ENCODE results near the gene KCNK7. TPM values are rescaled to one million over a fixed set of nuclear protein-coding genes. Genes with fewer than 3 reads are reported as not detected.

The KCNK7 gene
- total RNA-seq, 1 experiment from 2014 or later = 0.58 TPM

GRCh38 chr11:65572356-65573051 is 23.1 kb downstream of the KCNK7 start, which contains the start of gene FAM89B:
FAM89B (plus strand) TSS chr11:65572538; CDS start chr11:65572670, 132 bp downstream.
- Histone ChIP-seq H3K4me2 (ENCODE audit: low read length) (peak within 1 kb of the TSS; percentile 93), H3K27ac (ENCODE audit: low read length) (no peak within 1 kb of the TSS), H3K27me3 (ENCODE audit: low read length) (no peaks in the 10 kb centered on the region), H3K4me3 (ENCODE audit: low read length) (peak within 1 kb of the TSS; percentile 97), H4K20me1 (ENCODE audit: low read length) (no peaks in the 10 kb centered on the region; the same call in 1 of the 2 replicates), H3K36me3 (ENCODE audit: low read depth, low read length) (no peaks in the 10 kb centered on the region), H3K9ac (ENCODE audit: low read length) (peak within 1 kb of the TSS; percentile 93; the same call in 1 of the 2 replicates), H3K4me1 (ENCODE audit: insufficient read depth, low read length) (peaks cover 58% of the 10 kb centered on the region), H3F3A (ENCODE audit: low read length, unreplicated experiment) (peaks cover 4% of the 10 kb centered on the region), H2AFZ (ENCODE audit: low read length) (no peak within 1 kb of the TSS), H3K79me2 (ENCODE audit: low read length) (peaks cover 56% of the 10 kb centered on the region), H3K9me3 (ENCODE audit: low read length) (no peaks in the 10 kb centered on the region), H3K9me2 (replicated peaks; ENCODE audit: low read length) (no peaks in the 10 kb centered on the region)
- DNase-seq (peak; percentile 92), ATAC-seq (peak; percentile 15)
- TF ChIP-seq EZH2phosphoT487 (IDR thresholded peaks at IDR 0.05; ENCODE audit: borderline replicate concordance, low read length) = no peak
- TF ChIP-seq, protein P1, sequence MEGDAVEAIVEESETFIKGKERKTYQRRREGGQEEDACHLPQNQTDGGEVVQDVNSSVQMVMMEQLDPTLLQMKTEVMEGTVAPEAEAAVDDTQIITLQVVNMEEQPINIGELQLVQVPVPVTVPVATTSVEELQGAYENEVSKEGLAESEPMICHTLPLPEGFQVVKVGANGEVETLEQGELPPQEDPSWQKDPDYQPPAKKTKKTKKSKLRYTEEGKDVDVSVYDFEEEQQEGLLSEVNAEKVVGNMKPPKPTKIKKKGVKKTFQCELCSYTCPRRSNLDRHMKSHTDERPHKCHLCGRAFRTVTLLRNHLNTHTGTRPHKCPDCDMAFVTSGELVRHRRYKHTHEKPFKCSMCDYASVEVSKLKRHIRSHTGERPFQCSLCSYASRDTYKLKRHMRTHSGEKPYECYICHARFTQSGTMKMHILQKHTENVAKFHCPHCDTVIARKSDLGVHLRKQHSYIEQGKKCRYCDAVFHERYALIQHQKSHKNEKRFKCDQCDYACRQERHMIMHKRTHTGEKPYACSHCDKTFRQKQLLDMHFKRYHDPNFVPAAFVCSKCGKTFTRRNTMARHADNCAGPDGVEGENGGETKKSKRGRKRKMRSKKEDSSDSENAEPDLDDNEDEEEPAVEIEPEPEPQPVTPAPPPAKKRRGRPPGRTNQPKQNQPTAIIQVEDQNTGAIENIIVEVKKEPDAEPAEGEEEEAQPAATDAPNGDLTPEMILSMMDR (conservative IDR thresholded peaks at IDR 0.05; ENCODE audit: low read depth, low read length) = no peak
- no peak for TF ChIP-seq EZH2 (IDR thresholded peaks at IDR 0.05; ENCODE audit: low read length, unreplicated experiment)
- ChIA-PET POLR2A (ENCODE audit: unreplicated experiment) (no interaction called here), CTCF (interaction anchor here (0.6 to 1.7 kb wide), 7 partner anchors 13 to 509 kb away, joined by 3 to 24 read pairs (median 5); partner anchors contain the start of gene PCNX3)
- intact Hi-C loops (cut with micrococcal nuclease) = no loop called here
- BruUV-seq (replicated peaks) = no TSS peak

GRCh38 chr11:65571940-65572339 is 23.7 kb downstream of the KCNK7 start:
- no peaks in the 10 kb centered on the region for H3K27me3 ChIP-seq (ENCODE audit: low read length)
- H3K79me2 ChIP-seq (ENCODE audit: low read length) = peaks cover 55% of the 10 kb centered on the region
- no peak overlapping the region for H3K27ac ChIP-seq (ENCODE audit: low read length)
- ChIA-PET POLR2A (ENCODE audit: unreplicated experiment) (no interaction called here), CTCF (interaction anchor here (0.7 to 3.2 kb wide), 4 partner anchors 25 to 61 kb away, joined by 5 to 25 read pairs (median 18); no protein-coding TSS in a partner anchor)
- no peaks in the 10 kb centered on the region for H4K20me1 ChIP-seq (ENCODE audit: low read length)
- H3K9ac ChIP-seq (ENCODE audit: low read length) = peak overlapping the region; percentile 35; the same call in 1 of the 2 replicates
- H2AFZ ChIP-seq (ENCODE audit: low read length) = no peak overlapping the region
- peak overlapping the region; percentile 97 for H3K4me3 ChIP-seq (ENCODE audit: low read length)
- peaks cover 4% of the 10 kb centered on the region for H3F3A ChIP-seq (ENCODE audit: low read length, unreplicated experiment)
- no TSS peak for BruUV-seq (replicated peaks)
- peak; percentile 84 for DNase-seq
- no peaks in the 10 kb centered on the region for H3K36me3 ChIP-seq (ENCODE audit: low read depth, low read length)
- peak; percentile 5 for ATAC-seq
- H3K9me2 ChIP-seq (replicated peaks; ENCODE audit: low read length) = no peaks in the 10 kb centered on the region
- intact Hi-C loops (cut with micrococcal nuclease) = loop anchor here (2.0 kb wide), 1 partner anchor 17 kb away; no protein-coding TSS in a partner anchor
- no peaks in the 10 kb centered on the region for H3K9me3 ChIP-seq (ENCODE audit: low read length)
- TF ChIP-seq EZH2 (IDR thresholded peaks at IDR 0.05; ENCODE audit: low read length, unreplicated experiment) = no peak
- TF ChIP-seq, protein P1 (conservative IDR thresholded peaks at IDR 0.05; ENCODE audit: low read depth, low read length) = peak; percentile 92
- peaks cover 53% of the 10 kb centered on the region for H3K4me1 ChIP-seq (ENCODE audit: insufficient read depth, low read length)
- H3K4me2 ChIP-seq (ENCODE audit: low read length) = peak overlapping the region; percentile 93

DNA sequence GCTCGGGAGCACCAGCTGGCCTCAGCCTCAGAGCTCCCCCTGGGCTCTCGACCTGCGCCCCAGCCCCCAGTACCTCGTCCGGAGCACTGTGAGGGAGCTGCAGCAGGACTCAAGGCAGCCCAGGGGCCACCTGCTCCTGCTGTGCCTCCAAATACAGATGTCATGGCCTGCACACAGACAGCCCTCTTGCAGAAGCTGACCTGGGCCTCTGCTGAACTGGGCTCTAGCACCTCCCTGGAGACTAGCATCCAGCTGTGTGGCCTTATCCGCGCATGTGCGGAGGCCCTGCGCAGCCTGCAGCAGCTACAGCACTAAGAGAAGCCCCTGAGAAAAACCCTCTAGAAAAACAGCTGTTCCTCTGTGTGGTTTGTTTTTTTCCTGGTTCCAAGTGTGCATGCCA is 24.2 kb downstream of the KCNK7 start:
- H3K4me3 ChIP-seq (ENCODE audit: low read length) = peak overlapping the region; percentile 97
- CTCF ChIA-PET = interaction anchor here (0.8 to 3.2 kb wide), 2 partner anchors 25 to 30 kb away, joined by 11 to 25 read pairs; no protein-coding TSS in a partner anchor
- no peaks in the 10 kb centered on the region for H3K27me3 ChIP-seq (ENCODE audit: low read length)
- no TSS peak for BruUV-seq (replicated peaks)
- peaks cover 4% of the 10 kb centered on the region for H3F3A ChIP-seq (ENCODE audit: low read length, unreplicated experiment)
- no peaks in the 10 kb centered on the region for H3K9me2 ChIP-seq (replicated peaks; ENCODE audit: low read length)
- H3K4me2 ChIP-seq (ENCODE audit: low read length) = peak overlapping the region; percentile 93
- no peaks in the 10 kb centered on the region for H4K20me1 ChIP-seq (ENCODE audit: low read length)
- H2AFZ ChIP-seq (ENCODE audit: low read length) = no peak overlapping the region
- POLR2A ChIA-PET (ENCODE audit: unreplicated experiment) = no interaction called here
- no peak for TF ChIP-seq EZH2 (IDR thresholded peaks at IDR 0.05; ENCODE audit: low read length, unreplicated experiment)
- TF ChIP-seq EZH2phosphoT487 (IDR thresholded peaks at IDR 0.05; ENCODE audit: borderline replicate concordance, low read length) = no peak
- TF ChIP-seq, protein P1 (conservative IDR thresholded peaks at IDR 0.05; ENCODE audit: low read depth, low read length) = no peak
- no peaks in the 10 kb centered on the region for H3K36me3 ChIP-seq (ENCODE audit: low read depth, low read length)
- intact Hi-C loops (cut with micrococcal nuclease) = loop anchor here (2.0 kb wide), 1 partner anchor 17 kb away; no protein-coding TSS in a partner anchor
- no peak for DNase-seq
- H3K4me1 ChIP-seq (ENCODE audit: insufficient read depth, low read length) = peaks cover 50% of the 10 kb centered on the region
- peak overlapping the region; percentile 93; the same call in 1 of the 2 replicates for H3K9ac ChIP-seq (ENCODE audit: low read length)
- H3K27ac ChIP-seq (ENCODE audit: low read length) = no peak overlapping the region
- H3K79me2 ChIP-seq (ENCODE audit: low read length) = peaks cover 54% of the 10 kb centered on the region
- no peaks in the 10 kb centered on the region for H3K9me3 ChIP-seq (ENCODE audit: low read length)
- ATAC-seq = no peak
